Measurements from ENCODE around the gene CEP97.
A peak's percentile ranks its signal among the peaks of the same experiment; 100 is the strongest.
"Not testable (repeated sequence)": the region's sequence is repeated elsewhere in the genome, so short reads cannot be mapped to it uniquely, and the experiment has no call there.

Gene CEP97

DNA sequence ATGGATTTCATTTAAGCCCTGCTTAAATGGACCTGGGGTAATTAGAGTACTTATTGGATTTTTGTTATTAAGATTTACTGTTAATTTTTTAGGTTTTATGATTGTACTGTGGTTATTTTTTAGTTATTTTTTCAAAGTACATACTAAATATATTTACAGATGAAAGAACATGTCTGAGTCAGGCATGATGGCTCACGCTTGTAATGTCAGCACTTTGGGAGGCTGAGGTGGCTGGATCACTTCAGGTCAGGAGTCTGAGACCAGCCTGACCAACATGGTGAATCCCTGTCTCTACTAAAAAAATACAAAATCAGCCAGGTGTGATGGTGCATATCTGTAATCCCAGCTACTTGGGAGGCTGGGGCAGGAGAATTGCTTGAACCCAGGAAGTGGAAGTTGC is 21.7 kb upstream of the CEP97 start:
- DNase-seq, result no peak

DNA sequence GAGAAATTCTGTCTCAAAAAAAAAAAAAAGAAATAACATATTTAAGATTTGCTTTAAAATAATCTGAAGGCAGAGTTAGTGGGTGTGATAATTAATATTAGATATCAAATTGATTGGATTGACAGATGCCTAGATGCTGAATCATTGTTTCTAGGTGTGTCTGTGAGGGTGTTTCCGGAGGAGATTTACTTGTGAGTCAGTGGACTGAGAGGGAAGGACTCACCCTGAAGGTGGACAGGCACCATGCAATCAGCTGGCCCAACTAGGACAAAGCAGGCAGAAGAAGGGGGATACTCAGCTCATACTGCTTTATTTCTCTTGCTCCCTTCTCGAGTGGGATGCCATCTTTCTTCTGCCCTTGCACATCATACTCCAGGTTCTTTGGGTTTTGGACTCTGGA is 21.2 kb upstream of the CEP97 start:
- no peak for DNase-seq

- not testable (repeated sequence) for DNase-seq
These were observed 19.8 kb upstream of the CEP97 start for GRCh38 chr3:101704639-101705038.

- DNase-seq, result no peak
These were observed 15.3 kb upstream of the CEP97 start for GRCh38 chr3:101709126-101709525.

DNA sequence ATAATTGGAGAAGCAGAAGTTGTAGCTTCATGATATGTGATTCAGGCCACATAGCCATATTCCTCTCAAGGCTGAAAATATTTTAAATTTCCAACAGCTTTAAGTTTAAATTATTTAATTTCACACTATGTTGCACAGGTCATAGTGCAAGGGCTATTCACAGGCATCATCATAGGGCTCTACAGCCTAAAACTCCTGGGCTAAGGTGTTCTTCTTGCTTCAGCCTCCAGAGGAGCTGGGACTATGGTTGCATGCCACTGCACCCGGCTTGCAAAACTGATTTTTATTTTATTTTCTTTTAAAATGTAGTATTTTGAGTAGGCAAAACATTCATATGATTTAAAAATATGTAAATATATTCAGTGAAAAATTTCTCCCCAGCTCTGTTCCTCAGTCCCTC is 6.0 kb upstream of the CEP97 start:
- no peak for DNase-seq

DNA sequence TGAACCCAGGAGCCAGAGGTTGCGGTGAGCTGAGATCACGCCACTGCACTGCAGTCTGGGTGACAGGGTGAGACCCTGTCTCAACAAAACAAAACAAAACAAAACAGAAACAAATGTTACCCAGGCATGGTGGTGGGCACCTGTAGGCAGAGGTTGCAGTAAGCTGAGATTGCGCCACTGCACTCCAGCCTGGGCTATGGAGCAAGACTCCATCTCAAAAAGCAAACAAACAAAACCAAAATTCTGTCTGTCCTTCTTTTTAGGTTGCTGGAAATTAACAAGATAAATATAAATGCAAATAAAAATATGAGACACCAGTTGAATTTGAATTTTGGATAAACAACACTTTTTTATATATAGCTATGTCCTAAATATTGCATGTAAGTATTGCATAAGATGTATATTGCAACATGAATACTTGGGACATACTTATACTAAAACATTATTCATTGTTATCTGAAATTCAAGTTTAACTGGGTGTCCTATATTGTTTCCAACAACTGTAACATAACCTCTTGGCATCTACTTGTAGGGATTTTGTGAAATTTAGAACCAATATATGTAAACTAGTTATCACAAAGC is 4.7 kb upstream of the CEP97 start:
- no peak for DNase-seq

- DNase-seq, result no peak
These were observed 3.3 kb upstream of the CEP97 start for GRCh38 chr3:101720851-101721840.

DNA sequence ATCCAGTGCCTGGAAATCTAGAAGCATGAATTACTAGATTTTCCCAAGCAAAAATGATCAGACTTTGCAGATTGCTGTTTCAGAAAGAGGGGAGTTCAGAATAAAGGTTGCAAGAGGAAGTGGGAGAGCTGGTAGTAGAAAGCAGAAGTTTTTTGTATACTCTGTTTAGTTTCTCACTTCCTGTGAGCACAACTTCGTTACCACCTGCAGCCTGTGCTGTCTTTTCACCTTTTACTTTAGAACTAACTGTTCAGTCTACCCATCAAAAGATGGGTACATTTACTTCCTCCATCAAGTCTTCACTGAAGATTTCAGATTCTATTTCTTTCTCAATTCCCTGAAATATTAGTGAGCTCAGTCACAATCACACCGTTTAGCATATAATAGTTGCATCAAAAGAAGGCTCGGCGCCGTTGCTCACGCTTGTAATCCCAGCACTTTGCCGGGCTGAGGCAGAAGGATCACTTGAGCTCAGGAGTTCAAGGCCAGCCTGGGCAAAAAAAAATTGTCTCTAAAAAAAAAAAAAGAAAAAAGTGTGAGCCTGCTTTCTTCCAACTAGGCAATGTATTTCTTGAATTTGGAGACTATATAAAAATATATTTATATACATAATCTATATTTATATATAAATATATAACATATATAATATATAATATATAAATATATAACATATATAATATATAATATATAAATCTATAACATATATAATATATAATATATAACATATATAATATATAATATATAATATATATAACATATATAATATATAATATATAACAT is 1.8 kb upstream of the CEP97 start:
- no peak for DNase-seq

DNA sequence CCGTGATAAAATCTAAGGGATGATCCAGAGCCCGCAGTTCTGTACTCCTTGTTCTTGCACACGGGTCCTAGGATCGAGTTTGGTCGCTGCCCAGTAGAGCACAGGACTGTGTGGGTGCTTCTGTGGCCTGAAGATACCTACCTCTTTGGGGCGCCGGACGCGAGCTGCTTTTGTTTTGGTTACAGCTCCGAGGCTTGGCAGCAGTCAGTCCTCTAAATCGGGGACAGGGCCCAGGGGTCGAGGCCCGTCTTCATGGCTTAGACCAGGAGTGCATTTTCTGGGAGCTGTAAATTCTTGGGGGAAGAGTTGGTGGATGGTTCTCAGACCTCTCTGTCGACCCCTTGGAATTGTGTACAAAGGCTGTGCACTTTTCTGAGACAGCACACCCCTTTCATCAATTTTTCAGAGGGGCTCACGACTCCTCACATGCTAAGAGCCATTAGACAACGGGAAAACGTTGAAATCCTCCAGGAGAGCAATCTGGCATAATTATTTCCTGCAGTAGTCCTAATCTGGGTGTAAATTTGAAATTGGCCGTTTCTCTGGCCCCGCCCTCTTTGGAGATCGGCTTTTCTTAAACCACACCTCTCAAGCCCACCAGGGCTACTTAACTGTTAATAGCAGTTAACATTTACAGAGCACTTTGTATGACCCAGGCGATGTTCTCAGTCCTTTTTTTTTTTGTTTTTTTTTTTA is 928 bp downstream of the CEP97 start:
- DNase-seq, result peak in 34 of 58 donors; percentile 7 to 80 (median 45)

DNA sequence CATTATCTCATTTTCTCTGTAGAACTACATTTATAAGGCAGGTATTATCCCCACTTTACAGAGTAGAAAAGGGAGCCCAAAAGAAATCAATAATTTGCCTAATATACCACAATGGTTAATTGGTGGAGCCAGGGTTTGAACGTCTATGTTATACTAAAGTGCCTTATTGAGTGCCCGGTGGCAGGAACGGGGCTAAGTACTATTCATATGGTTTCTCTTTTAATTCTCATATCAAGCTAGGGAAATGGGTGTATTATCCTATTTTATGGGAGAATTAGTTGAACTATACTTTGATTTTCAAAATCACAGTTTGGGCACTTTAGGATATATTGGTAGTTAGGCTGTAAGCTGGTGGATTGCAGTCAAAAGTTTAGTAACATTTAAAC is 1.5 kb downstream of the CEP97 start:
- no peak for DNase-seq

- no peak for DNase-seq
These were observed 5.2 kb downstream of the CEP97 start for GRCh38 chr3:101729586-101729985.

DNA sequence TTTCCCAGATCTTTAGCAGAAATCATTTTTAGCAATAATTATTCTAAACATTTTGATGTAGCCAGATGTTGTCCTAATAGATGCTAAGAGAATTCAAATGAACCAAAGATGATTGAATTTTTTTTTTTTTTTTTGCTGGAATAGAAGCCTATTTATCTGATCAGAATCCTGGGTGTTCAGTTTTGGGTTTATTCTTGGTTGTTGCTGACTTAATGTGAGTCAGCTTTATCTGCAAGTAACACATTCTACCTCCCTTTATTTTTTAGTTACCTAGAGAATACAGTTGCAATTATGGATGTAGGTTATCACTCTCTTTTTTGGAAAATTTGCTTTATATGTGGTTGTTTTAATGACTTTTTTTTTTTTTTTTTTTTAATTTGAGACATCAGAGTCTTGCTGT is 6.4 kb downstream of the CEP97 start:
- DNase-seq, result no peak

DNA sequence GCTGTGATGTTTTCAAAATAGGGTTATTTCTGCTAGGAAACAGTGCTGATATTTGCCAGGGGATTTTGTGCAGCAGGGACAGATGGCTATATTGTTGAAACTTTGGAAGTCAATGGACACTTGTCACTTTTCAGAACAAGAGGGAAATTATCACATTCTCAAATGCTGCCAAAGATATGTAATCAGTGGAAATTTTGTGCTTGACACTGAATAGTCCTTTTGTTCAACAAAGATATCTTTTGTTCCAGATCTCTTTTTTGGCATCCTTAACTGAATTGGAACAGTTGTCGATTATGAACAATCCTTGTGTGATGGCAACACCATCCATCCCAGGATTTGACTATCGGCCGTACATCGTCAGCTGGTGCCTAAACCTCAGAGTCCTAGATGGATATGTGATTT is 7.8 kb downstream of the CEP97 start:
- DNase-seq, result peak in 29 of 58 donors; percentile 2 to 85 (median 25)

- no peak for DNase-seq
These were observed 11.4 kb downstream of the CEP97 start for GRCh38 chr3:101735833-101736232.

DNA sequence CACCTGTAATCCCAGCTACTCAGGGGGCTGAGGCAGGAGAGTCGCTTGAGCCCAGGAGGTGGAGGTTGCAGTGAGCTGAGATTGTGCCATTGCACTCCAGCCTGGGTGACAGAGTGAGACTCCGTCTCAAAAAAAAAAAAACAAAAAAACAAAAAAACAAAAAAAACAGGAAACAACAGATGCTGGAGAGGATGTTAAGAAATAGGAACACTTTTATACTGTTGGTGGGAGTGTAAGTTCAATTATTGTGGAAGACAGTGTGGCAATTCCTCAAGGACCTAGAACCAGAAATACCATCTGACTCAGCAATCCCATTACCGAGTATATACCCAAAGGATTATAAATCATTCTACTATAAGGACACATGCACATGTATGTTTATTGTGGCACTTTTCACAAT is 17.5 kb downstream of the CEP97 start:
- DNase-seq, result not testable (repeated sequence)

GRCh38 chr3:101744811-101745210 is 20.4 kb downstream of the CEP97 start:
- DNase-seq, result no peak

DNA sequence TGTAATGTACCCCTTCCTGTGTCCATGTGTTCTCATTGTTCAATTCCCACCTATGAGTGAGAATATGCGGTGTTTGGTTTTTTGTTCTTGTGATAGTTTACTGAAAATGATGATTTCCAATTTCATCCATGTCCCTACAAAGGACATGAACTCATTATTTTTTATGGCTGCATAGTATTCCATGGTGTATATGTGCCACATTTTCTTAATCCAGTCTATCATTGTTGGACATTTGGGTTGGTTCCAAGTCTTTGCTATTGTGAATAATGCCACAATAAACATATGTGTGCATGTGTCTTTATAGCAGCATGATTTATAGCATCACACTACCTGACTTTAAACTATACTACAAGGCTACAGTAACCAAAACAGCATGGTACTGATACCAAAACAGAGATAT is 21.5 kb downstream of the CEP97 start:
- not testable (repeated sequence) for DNase-seq

GRCh38 chr3:101753386-101754113 is 29.1 kb downstream of the CEP97 start:
- DNase-seq, result not testable (repeated sequence)

DNA sequence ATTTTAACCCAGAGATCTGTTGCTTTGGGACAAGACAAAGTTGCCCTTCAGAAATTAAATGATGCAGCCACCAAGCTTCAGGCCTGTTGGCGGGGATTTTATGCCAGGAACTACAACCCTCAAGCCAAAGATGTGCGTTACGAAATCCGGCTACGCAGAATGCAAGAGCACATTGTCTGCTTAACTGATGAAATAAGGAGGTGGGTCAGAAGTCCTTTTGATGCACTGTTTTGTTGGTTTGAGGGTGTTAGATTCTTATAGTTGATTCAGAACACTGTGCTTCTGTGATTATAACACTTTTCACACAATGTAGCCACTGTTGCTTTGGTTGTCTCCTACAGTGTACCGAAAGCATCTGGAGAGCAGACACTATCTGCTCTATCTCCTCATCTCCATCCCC is 33.8 kb downstream of the CEP97 start:
- DNase-seq, result peak in 8 of 58 donors; percentile 6 to 46 (median 19)

DNA sequence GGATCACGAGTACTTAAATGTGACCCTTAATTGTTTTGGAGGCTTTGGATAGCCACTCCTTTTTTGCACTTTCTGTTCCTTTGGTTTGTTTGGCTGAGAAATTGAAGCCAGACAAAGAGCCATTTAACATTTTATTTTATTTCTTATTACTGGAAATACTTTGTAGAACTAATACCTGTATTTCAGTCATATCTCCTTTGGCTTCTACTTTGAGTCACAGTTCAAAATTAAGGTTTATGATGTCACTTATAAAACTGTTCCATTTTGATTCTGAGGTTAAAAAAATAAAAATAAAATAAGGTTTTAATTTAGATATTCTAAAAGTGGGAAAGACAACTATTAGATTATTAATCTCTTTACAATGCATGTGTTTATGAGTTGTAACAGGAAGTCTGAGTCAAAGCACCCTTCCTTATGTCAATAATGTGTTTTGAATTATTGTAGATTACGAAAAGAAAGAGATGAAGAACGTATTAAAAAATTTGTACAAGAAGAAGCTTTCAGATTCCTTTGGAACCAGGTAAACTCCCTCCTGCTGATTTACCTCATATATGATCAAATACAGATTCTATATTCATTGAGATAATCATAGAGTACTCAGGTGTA is 37.7 kb downstream of the CEP97 start:
- DNase-seq, result no peak
